ENCODE results near the gene PAX3. TPM values are rescaled to one million over a fixed set of nuclear protein-coding genes. Genes with fewer than 3 reads are reported as not detected.
A peak's percentile ranks its signal among the peaks of the same experiment; 100 is the strongest.

PAX3 gene
- total RNA-seq, 1 donor from 2014 or later: 0.52 TPM

DNA sequence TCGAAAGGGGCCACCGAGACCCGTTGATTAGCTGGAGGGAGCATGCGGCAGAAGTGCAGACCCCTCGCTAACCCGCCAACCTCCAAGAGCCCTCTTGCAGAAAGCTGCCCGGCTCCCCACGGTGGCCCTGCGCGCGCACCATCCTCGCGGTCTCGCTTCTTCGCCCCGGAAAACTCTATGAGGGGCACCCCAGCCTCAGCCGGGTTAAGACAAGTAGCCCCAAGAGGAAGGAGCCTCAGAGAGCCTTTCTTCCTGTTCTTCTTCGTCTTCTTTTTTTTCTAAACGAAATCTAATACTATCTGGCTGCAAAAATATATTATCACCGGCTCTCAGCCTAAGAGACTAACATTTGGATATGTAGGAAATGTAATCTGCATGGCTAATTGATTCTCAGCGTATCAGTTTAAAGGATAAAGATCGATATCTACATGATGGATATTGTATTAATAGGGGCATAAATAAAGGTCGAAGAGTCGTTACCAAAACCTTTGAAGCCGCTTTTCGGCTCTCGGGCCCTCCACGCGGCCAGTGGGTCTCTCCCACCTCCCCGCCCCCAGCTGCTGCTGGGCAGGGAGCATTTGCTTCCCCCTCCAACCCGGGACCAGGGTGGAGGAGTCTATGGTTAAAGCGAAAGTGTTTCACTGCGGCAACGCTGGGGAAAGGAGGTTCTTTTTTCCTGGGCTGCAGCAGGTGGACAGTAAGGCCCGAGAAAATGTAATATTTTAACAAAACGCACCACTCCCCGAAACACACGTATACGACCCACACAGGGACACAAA, 6.1 kb upstream of the PAX3 start:
- H3K9me3 ChIP-seq (ENCODE audit: control insufficient read depth in 3 of 3, low read length in 3 of 3): no peaks in the 10 kb centered on the region
- no peaks in the 10 kb centered on the region for H3K36me3 ChIP-seq (ENCODE audit: control insufficient read depth in 3 of 3, insufficient read depth in 3 of 3, low read length in 3 of 3)
- no peak overlapping the region for H3K27ac ChIP-seq (ENCODE audit: low read depth, low read length)
- H3K4me1 ChIP-seq (ENCODE audit: control insufficient read depth in 3 of 3, insufficient read depth in 3 of 3, low read length in 3 of 3): peaks cover 15 to 42% (median 29%) of the 10 kb centered on the region in 3 donors
- H3K4me3 ChIP-seq (ENCODE audit: low read length in 3 of 3): peak overlapping the region; percentile 81 to 86 (median 84)
- H3K27me3 ChIP-seq (ENCODE audit: control insufficient read depth in 3 of 3, insufficient read depth in 3 of 3, low read length in 3 of 3): peaks cover 89 to 99% (median 90%) of the 10 kb centered on the region in 3 donors
- peak overlapping the region; percentile 73 to 88 (median 82) for H3K9ac ChIP-seq (ENCODE audit: low read depth in 1 of 3, low read length in 3 of 3)

DNA sequence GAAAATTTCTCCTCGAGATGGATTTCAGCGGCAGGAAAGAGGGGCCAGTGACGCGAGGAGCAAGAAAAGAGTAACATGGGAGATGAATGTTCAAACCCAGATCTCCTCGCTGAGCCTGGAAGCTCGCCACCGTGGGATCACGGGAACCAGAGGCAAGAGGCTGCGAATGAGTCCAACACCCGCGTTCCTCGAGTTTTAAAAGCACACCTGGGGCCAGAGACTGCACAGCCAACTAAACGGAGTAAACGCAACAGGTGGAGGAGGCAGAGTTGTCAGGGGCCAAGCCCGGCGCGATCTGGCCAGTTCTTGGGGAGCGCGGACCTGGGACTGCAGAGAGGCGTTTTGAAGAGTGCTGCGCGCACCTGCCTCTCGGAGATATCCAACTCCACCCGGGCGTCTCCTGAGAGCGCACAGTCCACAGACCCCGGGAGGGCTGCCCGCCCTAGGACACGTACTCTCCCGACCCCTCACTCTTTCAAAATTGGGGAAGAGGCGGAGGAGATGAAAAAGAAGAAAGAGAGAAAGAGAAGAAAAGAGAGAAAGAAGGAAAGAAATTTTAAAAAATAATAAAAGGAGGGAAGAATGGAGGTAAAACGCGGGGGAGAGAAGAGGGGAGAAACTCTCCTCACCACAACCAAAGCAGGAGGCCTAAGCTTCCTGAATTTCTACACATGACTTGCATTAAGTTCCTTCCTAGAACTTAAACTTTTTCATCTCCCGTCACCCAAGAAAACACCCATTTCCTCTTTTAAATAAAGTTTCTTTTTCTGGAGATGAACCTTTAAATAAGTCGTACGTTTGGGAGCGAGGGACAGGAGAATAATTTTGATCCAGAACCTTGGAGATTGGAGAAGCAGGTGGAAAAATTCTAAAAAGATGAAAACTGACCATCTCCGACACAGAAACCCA, 5.3 kb upstream of the PAX3 start:
- Histone ChIP-seq H3K4me3 (ENCODE audit: low read length in 3 of 3) (peak overlapping the region; percentile 38 to 84 (median 81)), H3K9ac (ENCODE audit: low read depth in 1 of 3, low read length in 3 of 3) (no peak overlapping the region), H3K27me3 (ENCODE audit: control insufficient read depth in 3 of 3, insufficient read depth in 3 of 3, low read length in 3 of 3) (peaks cover 89 to 99% (median 93%) of the 10 kb centered on the region in 3 donors), H3K27ac (ENCODE audit: low read depth, low read length) (no peak overlapping the region), H3K9me3 (ENCODE audit: control insufficient read depth in 3 of 3, low read length in 3 of 3) (no peaks in the 10 kb centered on the region), H3K36me3 (ENCODE audit: control insufficient read depth in 3 of 3, insufficient read depth in 3 of 3, low read length in 3 of 3) (no peaks in the 10 kb centered on the region), H3K4me1 (ENCODE audit: control insufficient read depth in 3 of 3, insufficient read depth in 3 of 3, low read length in 3 of 3) (peaks cover 15 to 44% (median 31%) of the 10 kb centered on the region in 3 donors)

DNA sequence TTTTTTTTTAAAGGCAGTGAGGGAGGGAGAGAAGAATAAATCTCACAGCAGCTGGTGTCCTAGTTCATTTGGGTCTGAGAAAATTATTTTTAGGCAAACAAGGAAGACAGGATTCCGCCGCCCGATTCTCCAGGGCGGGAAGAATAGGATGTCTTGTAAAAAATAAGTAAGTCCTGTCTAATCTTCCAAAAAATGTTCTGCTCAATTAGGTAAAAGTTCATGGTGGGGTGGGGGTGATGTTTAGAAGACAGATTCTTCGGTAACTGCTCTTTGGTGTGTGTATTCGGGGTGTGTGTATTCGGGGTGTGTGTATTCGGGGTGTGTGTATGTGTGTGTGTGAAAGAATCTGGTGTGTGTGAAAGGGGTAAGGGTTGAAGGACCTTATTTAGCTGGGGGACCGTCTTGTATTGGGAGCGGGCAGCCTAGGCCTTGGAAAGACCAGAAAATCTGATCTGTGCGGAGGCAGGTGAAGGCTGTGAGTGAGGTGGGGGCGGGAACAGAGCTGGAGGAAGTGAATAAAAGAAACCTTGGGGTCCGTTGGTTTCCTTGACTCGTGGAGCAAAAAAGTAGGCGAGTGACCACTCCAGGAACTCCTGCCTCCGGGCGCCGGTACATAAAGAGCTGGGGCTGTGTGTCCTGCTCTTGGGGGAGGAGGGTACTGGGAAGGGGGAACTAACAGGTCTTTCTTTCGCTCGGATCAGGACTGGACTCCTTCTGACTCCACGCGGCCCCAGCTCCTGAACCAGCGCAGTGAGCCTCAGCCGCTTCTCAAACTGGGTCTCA, 4.4 kb upstream of the PAX3 start:
- Histone ChIP-seq H3K9me3 (ENCODE audit: control insufficient read depth in 3 of 3, low read length in 3 of 3) (no peaks in the 10 kb centered on the region), H3K27me3 (ENCODE audit: control insufficient read depth in 3 of 3, insufficient read depth in 3 of 3, low read length in 3 of 3) (peaks cover 92 to 99% (median 95%) of the 10 kb centered on the region in 3 donors), H3K27ac (ENCODE audit: low read depth, low read length) (no peak overlapping the region), H3K4me1 (ENCODE audit: control insufficient read depth in 3 of 3, insufficient read depth in 3 of 3, low read length in 3 of 3) (peaks cover 15 to 49% (median 33%) of the 10 kb centered on the region in 3 donors), H3K4me3 (ENCODE audit: low read length in 3 of 3) (no peak overlapping the region), H3K9ac (ENCODE audit: low read depth in 1 of 3, low read length in 3 of 3) (no peak overlapping the region), H3K36me3 (ENCODE audit: control insufficient read depth in 3 of 3, insufficient read depth in 3 of 3, low read length in 3 of 3) (no peaks in the 10 kb centered on the region)

DNA sequence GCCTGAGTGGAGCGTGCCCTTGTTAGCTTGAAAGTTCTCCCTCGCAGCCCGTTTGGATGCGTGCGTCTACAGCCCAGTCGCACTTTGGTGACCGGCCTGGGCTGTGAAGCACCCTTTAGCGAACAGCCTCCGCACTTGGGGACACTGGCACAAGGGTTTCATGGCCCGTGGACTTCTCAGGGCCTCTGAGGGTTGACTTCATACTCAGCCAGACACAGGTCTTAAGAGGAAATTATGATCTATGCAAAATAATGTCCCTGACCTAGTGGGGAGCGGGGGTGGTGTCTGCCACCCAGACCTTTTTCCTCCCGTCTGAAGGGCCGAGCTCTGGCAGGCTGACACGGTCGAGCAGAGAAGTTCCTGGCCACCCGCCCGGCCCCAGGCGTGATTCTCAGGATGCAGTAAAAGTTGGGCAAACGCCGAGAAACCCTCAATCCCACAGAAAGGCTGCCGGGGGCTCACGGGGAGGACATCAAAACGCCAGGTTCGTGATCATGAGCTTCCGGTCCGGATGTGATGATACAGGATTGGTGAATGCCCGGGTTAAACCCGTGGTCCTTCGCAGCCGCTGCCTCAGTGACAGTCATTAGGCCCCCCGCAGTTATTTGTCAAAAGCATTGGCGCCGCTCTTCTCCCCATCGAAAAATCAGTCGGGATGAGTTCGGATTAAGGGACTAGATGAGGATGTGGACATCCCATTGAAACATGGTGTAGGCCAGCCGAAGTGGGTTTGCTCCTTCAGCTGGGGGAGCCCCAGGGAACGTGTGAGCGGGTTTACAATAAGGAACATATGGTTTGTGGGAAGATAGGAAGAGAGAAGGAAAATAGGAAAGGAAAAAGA, 3.6 kb upstream of the PAX3 start:
- H3K4me1 ChIP-seq (ENCODE audit: control insufficient read depth in 3 of 3, insufficient read depth in 3 of 3, low read length in 3 of 3): peaks cover 18 to 48% (median 35%) of the 10 kb centered on the region in 3 donors
- no peaks in the 10 kb centered on the region for H3K9me3 ChIP-seq (ENCODE audit: control insufficient read depth in 3 of 3, low read length in 3 of 3)
- no peak overlapping the region for H3K9ac ChIP-seq (ENCODE audit: low read depth in 1 of 3, low read length in 3 of 3)
- H3K4me3 ChIP-seq (ENCODE audit: low read length in 3 of 3): no peak overlapping the region
- no peak overlapping the region for H3K27ac ChIP-seq (ENCODE audit: low read depth, low read length)
- H3K27me3 ChIP-seq (ENCODE audit: control insufficient read depth in 3 of 3, insufficient read depth in 3 of 3, low read length in 3 of 3): peaks cover 92 to 98% (median 97%) of the 10 kb centered on the region in 3 donors
- H3K36me3 ChIP-seq (ENCODE audit: control insufficient read depth in 3 of 3, insufficient read depth in 3 of 3, low read length in 3 of 3): no peaks in the 10 kb centered on the region

DNA sequence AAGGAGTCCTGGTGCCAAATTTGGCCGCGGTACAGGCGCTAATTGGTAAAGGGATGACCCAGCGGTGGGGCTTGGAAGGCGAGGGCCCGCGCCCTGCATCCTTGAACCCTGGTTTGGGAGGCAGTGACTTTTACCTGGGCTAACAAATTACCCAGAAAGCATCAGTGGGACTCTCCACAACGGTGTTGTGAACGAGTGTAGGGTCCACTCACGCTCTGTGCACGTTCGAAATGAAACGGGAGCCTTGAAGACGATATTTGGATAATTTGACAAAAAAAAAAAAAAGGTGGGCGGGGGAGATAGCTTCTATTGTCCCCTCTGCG, 3.0 kb upstream of the PAX3 start:
- H3K4me1 ChIP-seq (ENCODE audit: control insufficient read depth in 3 of 3, insufficient read depth in 3 of 3, low read length in 3 of 3): peaks cover 19 to 42% (median 34%) of the 10 kb centered on the region in 3 donors
- H3K9me3 ChIP-seq (ENCODE audit: control insufficient read depth in 3 of 3, low read length in 3 of 3): no peaks in the 10 kb centered on the region
- H3K27ac ChIP-seq (ENCODE audit: low read depth, low read length): no peak overlapping the region
- no peak overlapping the region for H3K9ac ChIP-seq (ENCODE audit: low read depth in 1 of 3, low read length in 3 of 3)
- no peak overlapping the region for H3K4me3 ChIP-seq (ENCODE audit: low read length in 3 of 3)
- H3K36me3 ChIP-seq (ENCODE audit: control insufficient read depth in 3 of 3, insufficient read depth in 3 of 3, low read length in 3 of 3): no peaks in the 10 kb centered on the region
- peaks cover 92 to 98% (median 97%) of the 10 kb centered on the region in 3 donors for H3K27me3 ChIP-seq (ENCODE audit: control insufficient read depth in 3 of 3, insufficient read depth in 3 of 3, low read length in 3 of 3)

DNA sequence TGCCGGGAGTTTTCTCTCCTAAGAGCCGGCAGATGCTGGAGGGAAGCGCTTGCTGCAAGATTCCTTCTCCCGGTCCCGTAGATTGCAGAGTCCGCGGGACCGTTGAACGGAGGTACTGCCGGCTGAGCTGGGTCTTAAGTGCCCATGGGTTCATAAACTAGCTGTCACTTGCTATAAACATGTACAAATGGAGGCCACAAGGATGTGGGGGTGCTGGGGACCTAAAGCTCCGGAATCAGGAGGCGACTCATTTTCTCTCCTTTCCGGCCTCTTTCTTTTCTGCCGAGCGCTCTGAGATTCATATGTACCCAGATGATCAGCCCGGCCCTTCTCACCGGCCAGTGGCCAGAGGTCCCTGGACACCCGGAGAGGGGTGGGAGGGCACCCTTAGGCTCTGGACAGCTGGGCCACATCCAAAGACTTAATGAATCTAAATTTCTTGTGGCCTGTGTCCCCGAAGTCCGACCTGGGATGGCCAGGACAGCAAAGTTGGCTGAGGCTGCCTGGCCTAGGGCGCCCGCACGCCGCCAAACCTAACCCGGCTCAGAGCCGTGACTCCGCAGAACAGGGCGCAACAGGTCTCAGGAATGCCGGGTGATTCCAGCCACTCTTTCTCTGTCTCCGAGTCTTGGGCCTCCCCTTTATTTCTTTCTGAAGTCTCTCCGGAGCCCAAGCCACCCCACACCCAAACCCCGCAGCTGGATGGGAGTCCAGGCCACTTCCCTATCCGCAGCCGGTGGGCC, 2.4 kb upstream of the PAX3 start:
- Histone ChIP-seq H3K36me3 (ENCODE audit: control insufficient read depth in 3 of 3, insufficient read depth in 3 of 3, low read length in 3 of 3) (no peaks in the 10 kb centered on the region), H3K9ac (ENCODE audit: low read depth in 1 of 3, low read length in 3 of 3) (no peak overlapping the region), H3K9me3 (ENCODE audit: control insufficient read depth in 3 of 3, low read length in 3 of 3) (no peaks in the 10 kb centered on the region), H3K4me1 (ENCODE audit: control insufficient read depth in 3 of 3, insufficient read depth in 3 of 3, low read length in 3 of 3) (peaks cover 17 to 37% (median 31%) of the 10 kb centered on the region in 3 donors), H3K27ac (ENCODE audit: low read depth, low read length) (no peak overlapping the region), H3K4me3 (ENCODE audit: low read length in 3 of 3) (no peak overlapping the region), H3K27me3 (ENCODE audit: control insufficient read depth in 3 of 3, insufficient read depth in 3 of 3, low read length in 3 of 3) (peaks cover 92 to 97% (median 97%) of the 10 kb centered on the region in 3 donors)

DNA sequence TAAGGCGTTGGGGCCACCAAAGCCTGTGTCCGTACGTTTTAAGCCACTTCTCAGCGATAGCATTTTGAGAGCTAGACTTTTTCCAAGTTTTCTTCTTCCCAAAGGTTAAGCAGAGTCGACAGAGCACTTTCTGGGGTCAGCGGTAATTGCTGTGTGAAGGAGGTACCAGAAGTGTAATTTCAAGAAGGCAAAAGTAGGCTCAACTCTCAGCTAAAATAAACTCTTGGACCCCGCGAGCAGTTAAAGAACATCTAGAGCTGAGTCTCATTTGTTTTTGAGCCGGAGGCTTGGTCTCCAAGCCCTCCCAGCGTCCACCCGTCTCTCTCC, 1.9 kb upstream of the PAX3 start:
- Histone ChIP-seq H3K27ac (ENCODE audit: low read depth, low read length) (no peak overlapping the region), H3K9me3 (ENCODE audit: control insufficient read depth in 3 of 3, low read length in 3 of 3) (no peaks in the 10 kb centered on the region), H3K4me3 (ENCODE audit: low read length in 3 of 3) (no peak overlapping the region), H3K9ac (ENCODE audit: low read depth in 1 of 3, low read length in 3 of 3) (no peak overlapping the region), H3K36me3 (ENCODE audit: control insufficient read depth in 3 of 3, insufficient read depth in 3 of 3, low read length in 3 of 3) (peaks cover 0 to under 1% (median 0%) of the 10 kb centered on the region in 3 donors), H3K4me1 (ENCODE audit: control insufficient read depth in 3 of 3, insufficient read depth in 3 of 3, low read length in 3 of 3) (peaks cover 15 to 31% (median 27%) of the 10 kb centered on the region in 3 donors), H3K27me3 (ENCODE audit: control insufficient read depth in 3 of 3, insufficient read depth in 3 of 3, low read length in 3 of 3) (peaks cover 89 to 97% (median 94%) of the 10 kb centered on the region in 3 donors)

DNA sequence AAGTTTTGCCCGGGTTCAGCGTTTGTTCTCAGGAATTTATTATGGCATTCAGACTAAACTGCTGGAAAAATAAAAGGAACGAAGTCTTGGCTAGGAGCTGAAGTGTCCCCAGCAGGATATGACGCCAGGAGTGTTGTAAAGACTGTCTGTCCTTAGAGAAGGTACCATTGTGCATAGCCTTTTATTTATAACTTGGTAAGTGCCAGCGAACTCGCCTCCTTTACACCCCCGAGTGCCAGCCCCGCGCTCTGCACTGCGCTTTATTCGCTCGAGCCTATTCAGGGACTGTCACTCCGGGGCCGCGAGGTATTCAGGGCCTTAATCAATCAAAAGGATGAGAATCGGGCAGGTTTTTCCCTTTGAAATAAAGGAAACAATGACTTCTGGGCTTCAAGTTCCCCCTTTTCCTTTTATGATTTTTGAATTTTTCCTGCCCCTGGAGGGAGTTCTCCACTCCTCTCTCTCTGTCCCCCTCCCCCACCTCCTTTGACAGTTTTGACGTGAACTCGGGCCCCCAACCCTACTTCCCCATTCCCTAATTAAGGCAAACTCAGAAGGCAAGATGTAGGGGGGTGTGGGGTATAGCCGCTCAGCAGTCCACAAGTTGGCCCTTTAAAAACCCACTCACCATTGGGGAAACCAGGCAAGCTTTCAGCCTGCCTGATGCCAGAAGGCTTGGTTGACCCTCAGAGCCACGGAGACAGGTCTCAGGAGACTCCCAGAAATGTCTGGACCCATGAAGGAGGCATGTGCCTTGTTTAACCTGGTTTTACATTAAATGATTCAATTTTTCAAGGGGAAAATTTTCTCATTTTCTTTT, 1.3 kb upstream of the PAX3 start:
- H3K36me3 ChIP-seq (ENCODE audit: control insufficient read depth in 3 of 3, insufficient read depth in 3 of 3, low read length in 3 of 3): peaks cover 0 to 3% (median 0%) of the 10 kb centered on the region in 3 donors
- peaks cover 13 to 30% (median 24%) of the 10 kb centered on the region in 3 donors for H3K4me1 ChIP-seq (ENCODE audit: control insufficient read depth in 3 of 3, insufficient read depth in 3 of 3, low read length in 3 of 3)
- H3K27me3 ChIP-seq (ENCODE audit: control insufficient read depth in 3 of 3, insufficient read depth in 3 of 3, low read length in 3 of 3): peaks cover 90 to 97% (median 94%) of the 10 kb centered on the region in 3 donors
- no peaks in the 10 kb centered on the region for H3K9me3 ChIP-seq (ENCODE audit: control insufficient read depth in 3 of 3, low read length in 3 of 3)
- H3K27ac ChIP-seq (ENCODE audit: low read depth, low read length): no peak overlapping the region
- H3K9ac ChIP-seq (ENCODE audit: low read depth in 1 of 3, low read length in 3 of 3): no peak overlapping the region
- no peak overlapping the region for H3K4me3 ChIP-seq (ENCODE audit: low read length in 3 of 3)

Data from skeletal muscle tissue (tissue), 4 donors.